ENCODE measurements around the gene FBXL14.
A peak's percentile ranks its signal among the peaks of the same experiment; 100 is the strongest.

FBXL14 gene

DNA sequence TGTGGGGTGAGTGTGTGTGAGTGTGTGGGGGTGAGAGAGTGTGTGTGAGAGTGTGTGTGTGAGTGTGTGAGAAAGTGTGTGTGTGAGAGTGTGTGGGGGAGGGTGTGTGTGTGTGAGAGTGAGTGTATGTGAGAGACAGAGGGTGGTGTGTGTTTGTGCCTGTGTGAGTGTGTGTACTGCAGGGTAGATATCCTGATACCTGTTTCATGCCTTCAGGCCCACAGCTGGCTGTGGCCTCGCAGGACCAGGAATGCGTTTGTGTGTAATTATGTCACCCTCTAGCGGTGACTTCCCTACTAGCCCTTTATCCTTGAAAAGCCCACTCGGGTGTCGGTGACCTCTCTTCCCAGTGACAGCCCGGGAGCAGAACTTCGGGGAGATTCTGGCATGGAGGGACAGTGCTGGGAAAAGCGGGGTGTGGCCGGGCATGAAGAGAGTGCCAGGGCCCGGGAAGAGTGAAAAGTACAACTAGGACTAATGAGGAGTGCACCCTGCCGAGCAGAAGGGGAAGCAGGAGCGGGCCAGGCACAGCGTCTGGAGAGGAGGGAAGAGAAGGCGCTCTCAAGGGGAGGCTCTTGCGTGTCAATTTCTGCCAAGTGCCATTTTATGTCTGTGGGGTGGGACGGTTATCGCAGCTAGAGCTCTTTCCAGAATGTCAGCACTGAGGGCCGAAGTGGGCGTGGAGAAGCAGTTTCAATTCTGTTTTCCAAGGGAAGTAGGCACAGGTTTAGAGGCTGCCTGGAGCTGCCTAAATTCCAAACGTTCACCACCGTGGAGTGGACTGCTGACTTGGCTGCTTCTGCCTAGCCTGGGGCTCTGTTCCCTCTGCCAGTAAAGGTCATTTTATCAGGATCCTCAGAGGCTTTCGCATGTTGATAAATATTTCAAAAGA, 11.0 kb upstream of the FBXL14 start (continued):
- TF ChIP-seq, protein P1, sequence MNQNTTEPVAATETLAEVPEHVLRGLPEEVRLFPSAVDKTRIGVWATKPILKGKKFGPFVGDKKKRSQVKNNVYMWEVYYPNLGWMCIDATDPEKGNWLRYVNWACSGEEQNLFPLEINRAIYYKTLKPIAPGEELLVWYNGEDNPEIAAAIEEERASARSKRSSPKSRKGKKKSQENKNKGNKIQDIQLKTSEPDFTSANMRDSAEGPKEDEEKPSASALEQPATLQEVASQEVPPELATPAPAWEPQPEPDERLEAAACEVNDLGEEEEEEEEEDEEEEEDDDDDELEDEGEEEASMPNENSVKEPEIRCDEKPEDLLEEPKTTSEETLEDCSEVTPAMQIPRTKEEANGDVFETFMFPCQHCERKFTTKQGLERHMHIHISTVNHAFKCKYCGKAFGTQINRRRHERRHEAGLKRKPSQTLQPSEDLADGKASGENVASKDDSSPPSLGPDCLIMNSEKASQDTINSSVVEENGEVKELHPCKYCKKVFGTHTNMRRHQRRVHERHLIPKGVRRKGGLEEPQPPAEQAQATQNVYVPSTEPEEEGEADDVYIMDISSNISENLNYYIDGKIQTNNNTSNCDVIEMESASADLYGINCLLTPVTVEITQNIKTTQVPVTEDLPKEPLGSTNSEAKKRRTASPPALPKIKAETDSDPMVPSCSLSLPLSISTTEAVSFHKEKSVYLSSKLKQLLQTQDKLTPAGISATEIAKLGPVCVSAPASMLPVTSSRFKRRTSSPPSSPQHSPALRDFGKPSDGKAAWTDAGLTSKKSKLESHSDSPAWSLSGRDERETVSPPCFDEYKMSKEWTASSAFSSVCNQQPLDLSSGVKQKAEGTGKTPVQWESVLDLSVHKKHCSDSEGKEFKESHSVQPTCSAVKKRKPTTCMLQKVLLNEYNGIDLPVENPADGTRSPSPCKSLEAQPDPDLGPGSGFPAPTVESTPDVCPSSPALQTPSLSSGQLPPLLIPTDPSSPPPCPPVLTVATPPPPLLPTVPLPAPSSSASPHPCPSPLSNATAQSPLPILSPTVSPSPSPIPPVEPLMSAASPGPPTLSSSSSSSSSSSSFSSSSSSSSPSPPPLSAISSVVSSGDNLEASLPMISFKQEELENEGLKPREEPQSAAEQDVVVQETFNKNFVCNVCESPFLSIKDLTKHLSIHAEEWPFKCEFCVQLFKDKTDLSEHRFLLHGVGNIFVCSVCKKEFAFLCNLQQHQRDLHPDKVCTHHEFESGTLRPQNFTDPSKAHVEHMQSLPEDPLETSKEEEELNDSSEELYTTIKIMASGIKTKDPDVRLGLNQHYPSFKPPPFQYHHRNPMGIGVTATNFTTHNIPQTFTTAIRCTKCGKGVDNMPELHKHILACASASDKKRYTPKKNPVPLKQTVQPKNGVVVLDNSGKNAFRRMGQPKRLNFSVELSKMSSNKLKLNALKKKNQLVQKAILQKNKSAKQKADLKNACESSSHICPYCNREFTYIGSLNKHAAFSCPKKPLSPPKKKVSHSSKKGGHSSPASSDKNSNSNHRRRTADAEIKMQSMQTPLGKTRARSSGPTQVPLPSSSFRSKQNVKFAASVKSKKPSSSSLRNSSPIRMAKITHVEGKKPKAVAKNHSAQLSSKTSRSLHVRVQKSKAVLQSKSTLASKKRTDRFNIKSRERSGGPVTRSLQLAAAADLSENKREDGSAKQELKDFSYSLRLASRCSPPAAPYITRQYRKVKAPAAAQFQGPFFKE (tag by site-specific recombination; IDR thresholded peaks at IDR 0.05; ENCODE audit: borderline replicate concordance), result no peak; the same call in 1 of the 2 replicates
- TF ChIP-seq ZNF174 (tag by site-specific recombination; IDR thresholded peaks at IDR 0.05) (no peak), ZNF292 (tag by site-specific recombination; IDR thresholded peaks at IDR 0.05; ENCODE audit: borderline replicate concordance, low read depth) (no peak), KLF1 (tag by site-specific recombination; IDR thresholded peaks at IDR 0.05) (peak; percentile 34; the same call in 1 of the 2 replicates), ZSCAN23 (tag by site-specific recombination; IDR thresholded peaks at IDR 0.05) (peak; percentile 23; the same call in 1 of the 2 replicates), ZNF610 (tag by site-specific recombination; IDR thresholded peaks at IDR 0.05; ENCODE audit: borderline replicate concordance) (peak; percentile 32; the same call in 1 of the 2 replicates), KLF8 (tag by site-specific recombination; IDR thresholded peaks at IDR 0.05) (peak; percentile 54), ZNF391 (tag by site-specific recombination; IDR thresholded peaks at IDR 0.05; ENCODE audit: borderline replicate concordance, low read depth) (peak; percentile 97), ZBTB21 (tag by site-specific recombination; IDR thresholded peaks at IDR 0.05) (peak; percentile 70), SCRT1 (tag by site-specific recombination; IDR thresholded peaks at IDR 0.05; ENCODE audit: borderline replicate concordance) (peak; percentile 95), WT1 (tag by site-specific recombination; IDR thresholded peaks at IDR 0.05) (peak; percentile 48; the same call in 1 of the 2 replicates), GLI4 (tag by site-specific recombination; IDR thresholded peaks at IDR 0.05) (peak; percentile 97), KLF9 (tag by site-specific recombination; IDR thresholded peaks at IDR 0.05; ENCODE audit: low read depth) (peak; percentile 59), ZSCAN16 (tag by site-specific recombination; IDR thresholded peaks at IDR 0.05) (peak; percentile 46; the same call in 1 of the 2 replicates), ZNF335 (tag by site-specific recombination; conservative IDR thresholded peaks at IDR 0.05) (peak; percentile 88), EGR2 (tag by site-specific recombination; IDR thresholded peaks at IDR 0.05; ENCODE audit: low read depth) (peak; percentile 96)
- TF ChIP-seq, protein P2, sequence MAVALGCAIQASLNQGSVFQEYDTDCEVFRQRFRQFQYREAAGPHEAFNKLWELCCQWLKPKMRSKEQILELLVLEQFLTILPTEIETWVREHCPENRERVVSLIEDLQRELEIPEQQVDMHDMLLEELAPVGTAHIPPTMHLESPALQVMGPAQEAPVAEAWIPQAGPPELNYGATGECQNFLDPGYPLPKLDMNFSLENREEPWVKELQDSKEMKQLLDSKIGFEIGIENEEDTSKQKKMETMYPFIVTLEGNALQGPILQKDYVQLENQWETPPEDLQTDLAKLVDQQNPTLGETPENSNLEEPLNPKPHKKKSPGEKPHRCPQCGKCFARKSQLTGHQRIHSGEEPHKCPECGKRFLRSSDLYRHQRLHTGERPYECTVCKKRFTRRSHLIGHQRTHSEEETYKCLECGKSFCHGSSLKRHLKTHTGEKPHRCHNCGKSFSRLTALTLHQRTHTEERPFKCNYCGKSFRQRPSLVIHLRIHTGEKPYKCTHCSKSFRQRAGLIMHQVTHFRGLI (tag by site-specific recombination; IDR thresholded peaks at IDR 0.05), result no peak; the same call in 1 of the 2 replicates
- TF ChIP-seq, protein P3, sequence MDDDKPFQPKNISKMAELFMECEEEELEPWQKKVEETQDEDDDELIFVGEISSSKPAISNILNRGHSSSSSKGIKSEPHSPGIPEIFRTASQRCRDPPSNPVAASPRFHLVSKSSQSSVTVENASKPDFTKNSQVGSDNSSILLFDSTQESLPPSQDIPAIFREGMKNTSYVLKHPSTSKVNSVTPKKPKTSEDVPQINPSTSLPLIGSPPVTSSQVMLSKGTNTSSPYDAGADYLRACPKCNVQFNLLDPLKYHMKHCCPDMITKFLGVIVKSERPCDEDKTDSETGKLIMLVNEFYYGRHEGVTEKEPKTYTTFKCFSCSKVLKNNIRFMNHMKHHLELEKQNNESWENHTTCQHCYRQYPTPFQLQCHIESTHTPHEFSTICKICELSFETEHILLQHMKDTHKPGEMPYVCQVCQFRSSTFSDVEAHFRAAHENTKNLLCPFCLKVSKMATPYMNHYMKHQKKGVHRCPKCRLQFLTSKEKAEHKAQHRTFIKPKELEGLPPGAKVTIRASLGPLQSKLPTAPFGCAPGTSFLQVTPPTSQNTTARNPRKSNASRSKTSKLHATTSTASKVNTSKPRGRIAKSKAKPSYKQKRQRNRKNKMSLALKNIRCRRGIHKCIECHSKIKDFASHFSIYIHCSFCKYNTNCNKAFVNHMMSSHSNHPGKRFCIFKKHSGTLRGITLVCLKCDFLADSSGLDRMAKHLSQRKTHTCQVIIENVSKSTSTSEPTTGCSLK (tag by site-specific recombination; IDR thresholded peaks at IDR 0.05), result no peak
- TF ChIP-seq, protein P4, sequence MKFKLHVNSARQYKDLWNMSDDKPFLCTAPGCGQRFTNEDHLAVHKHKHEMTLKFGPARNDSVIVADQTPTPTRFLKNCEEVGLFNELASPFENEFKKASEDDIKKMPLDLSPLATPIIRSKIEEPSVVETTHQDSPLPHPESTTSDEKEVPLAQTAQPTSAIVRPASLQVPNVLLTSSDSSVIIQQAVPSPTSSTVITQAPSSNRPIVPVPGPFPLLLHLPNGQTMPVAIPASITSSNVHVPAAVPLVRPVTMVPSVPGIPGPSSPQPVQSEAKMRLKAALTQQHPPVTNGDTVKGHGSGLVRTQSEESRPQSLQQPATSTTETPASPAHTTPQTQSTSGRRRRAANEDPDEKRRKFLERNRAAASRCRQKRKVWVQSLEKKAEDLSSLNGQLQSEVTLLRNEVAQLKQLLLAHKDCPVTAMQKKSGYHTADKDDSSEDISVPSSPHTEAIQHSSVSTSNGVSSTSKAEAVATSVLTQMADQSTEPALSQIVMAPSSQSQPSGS (tag by site-specific recombination; IDR thresholded peaks at IDR 0.05; ENCODE audit: low read depth), result peak; percentile 63; the same call in 1 of the 2 replicates
- TF ChIP-seq, protein P5, sequence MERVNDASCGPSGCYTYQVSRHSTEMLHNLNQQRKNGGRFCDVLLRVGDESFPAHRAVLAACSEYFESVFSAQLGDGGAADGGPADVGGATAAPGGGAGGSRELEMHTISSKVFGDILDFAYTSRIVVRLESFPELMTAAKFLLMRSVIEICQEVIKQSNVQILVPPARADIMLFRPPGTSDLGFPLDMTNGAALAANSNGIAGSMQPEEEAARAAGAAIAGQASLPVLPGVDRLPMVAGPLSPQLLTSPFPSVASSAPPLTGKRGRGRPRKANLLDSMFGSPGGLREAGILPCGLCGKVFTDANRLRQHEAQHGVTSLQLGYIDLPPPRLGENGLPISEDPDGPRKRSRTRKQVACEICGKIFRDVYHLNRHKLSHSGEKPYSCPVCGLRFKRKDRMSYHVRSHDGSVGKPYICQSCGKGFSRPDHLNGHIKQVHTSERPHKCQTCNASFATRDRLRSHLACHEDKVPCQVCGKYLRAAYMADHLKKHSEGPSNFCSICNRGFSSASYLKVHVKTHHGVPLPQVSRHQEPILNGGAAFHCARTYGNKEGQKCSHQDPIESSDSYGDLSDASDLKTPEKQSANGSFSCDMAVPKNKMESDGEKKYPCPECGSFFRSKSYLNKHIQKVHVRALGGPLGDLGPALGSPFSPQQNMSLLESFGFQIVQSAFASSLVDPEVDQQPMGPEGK (tag by site-specific recombination; IDR thresholded peaks at IDR 0.05), result peak; percentile 65
